ENCODE data around the gene KCNJ3. TPM values are rescaled to one million over a fixed set of nuclear protein-coding genes. Genes with fewer than 3 reads are reported as not detected.

Gene KCNJ3
- total and polyA plus RNA-seq, 4 experiments from 2014 or later, result not detected

GRCh38 chr2:154681741-154682140, 16.8 kb upstream of the KCNJ3 start:
- POLR2A ChIA-PET (ENCODE audit: partially characterized antibody), result no interaction called here

GRCh38 chr2:154686162-154686561, 12.3 kb upstream of the KCNJ3 start:
- POLR2A ChIA-PET (ENCODE audit: partially characterized antibody), result no interaction called here
- intact Hi-C loops (cut with micrococcal nuclease), result no loop called here
- H3K36me3 Mint-ChIP-seq, result no peaks in the 10 kb centered on the region

More at GRCh38 chr2:154681741-154682140, 16.8 kb upstream of the KCNJ3 start:
- Mint-ChIP-seq H3K9me3 (peaks cover 0 to 14% (median 3%) of the 10 kb centered on the region in 8 donors), H3K4me1 (no peaks in the 10 kb centered on the region), H3K27ac (no peak overlapping the region), H3K27me3 (no peaks in the 10 kb centered on the region), H3K36me3 (no peaks in the 10 kb centered on the region), H3K4me3 (no peak overlapping the region)
- H3K4me1 ChIP-seq (ENCODE audit: insufficient read depth, low read length), result no peaks in the 10 kb centered on the region
- peaks cover 0 to 4% of the 10 kb centered on the region in 2 donors for H3K9me3 ChIP-seq (ENCODE audit: control insufficient read depth in 1 of 2, low read length in 2 of 2)
- H3K27ac ChIP-seq (ENCODE audit: low read depth, low read length), result no peak overlapping the region
- H3K27me3 ChIP-seq (ENCODE audit: insufficient read depth, low read length), result no peaks in the 10 kb centered on the region
- CTCF ChIA-PET (ENCODE audit: partially characterized antibody), result no interaction called here
- H3K4me3 ChIP-seq (ENCODE audit: low read length in 2 of 2), result no peak overlapping the region
- no peaks in the 10 kb centered on the region for H3K36me3 ChIP-seq (ENCODE audit: insufficient read depth, low read length)
- intact Hi-C loops (cut with micrococcal nuclease), result no loop called here
- DNase-seq, result no peak

DNA sequence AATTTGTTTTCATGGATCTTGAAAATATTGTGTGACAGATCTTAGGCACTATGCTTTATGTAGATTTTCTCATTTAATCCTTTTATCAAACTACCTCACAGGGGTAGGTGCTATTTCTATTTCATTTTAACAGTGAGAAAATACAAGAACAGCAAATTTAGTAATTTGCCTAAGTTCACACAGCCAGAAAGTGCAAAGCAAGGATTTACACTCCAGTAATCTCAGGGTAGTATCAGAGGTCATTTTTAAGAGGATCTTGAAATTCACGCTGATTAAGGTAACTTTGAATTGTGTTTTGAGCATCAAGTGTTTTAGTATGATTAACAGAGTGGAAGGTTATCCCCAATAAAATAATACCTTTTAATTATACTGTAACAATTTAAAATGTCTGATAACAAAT, 10.1 kb upstream of the KCNJ3 start:
- ChIA-PET POLR2A (ENCODE audit: partially characterized antibody) (no interaction called here), CTCF (ENCODE audit: partially characterized antibody) (no interaction called here)
- Mint-ChIP-seq H3K36me3 (no peaks in the 10 kb centered on the region), H3K27me3 (no peaks in the 10 kb centered on the region), H3K9me3 (peaks cover 0 to 11% (median 0%) of the 10 kb centered on the region in 8 donors), H3K4me3 (no peak overlapping the region), H3K27ac (no peak overlapping the region), H3K4me1 (no peaks in the 10 kb centered on the region)
- Histone ChIP-seq H3K27me3 (ENCODE audit: insufficient read depth, low read length) (no peaks in the 10 kb centered on the region), H3K4me3 (ENCODE audit: low read length in 2 of 2) (no peak overlapping the region), H3K9me3 (ENCODE audit: control insufficient read depth in 1 of 2, low read length in 2 of 2) (peaks cover 0 to 4% of the 10 kb centered on the region in 2 donors), H3K36me3 (ENCODE audit: insufficient read depth, low read length) (no peaks in the 10 kb centered on the region), H3K4me1 (ENCODE audit: insufficient read depth, low read length) (no peaks in the 10 kb centered on the region), H3K27ac (ENCODE audit: low read depth, low read length) (no peak overlapping the region)
- DNase-seq, result no peak
- intact Hi-C loops (cut with micrococcal nuclease), result no loop called here

More at GRCh38 chr2:154686162-154686561, 12.3 kb upstream of the KCNJ3 start:
- no peak overlapping the region for H3K4me3 Mint-ChIP-seq
- H3K27ac Mint-ChIP-seq, result no peak overlapping the region
- H3K9me3 ChIP-seq (ENCODE audit: control insufficient read depth in 1 of 2, low read length in 2 of 2), result peaks cover 0 to 4% of the 10 kb centered on the region in 2 donors
- H3K27me3 Mint-ChIP-seq, result no peaks in the 10 kb centered on the region
- CTCF ChIA-PET (ENCODE audit: partially characterized antibody), result no interaction called here
- H3K27ac ChIP-seq (ENCODE audit: low read depth, low read length), result no peak overlapping the region
- H3K27me3 ChIP-seq (ENCODE audit: insufficient read depth, low read length), result no peaks in the 10 kb centered on the region
- H3K4me1 ChIP-seq (ENCODE audit: insufficient read depth, low read length), result no peaks in the 10 kb centered on the region
- H3K36me3 ChIP-seq (ENCODE audit: insufficient read depth, low read length), result no peaks in the 10 kb centered on the region
- H3K4me1 Mint-ChIP-seq, result no peaks in the 10 kb centered on the region
- DNase-seq, result no peak
- H3K4me3 ChIP-seq (ENCODE audit: low read length in 2 of 2), result no peak overlapping the region
- peaks cover 0 to 16% (median 4%) of the 10 kb centered on the region in 8 donors for H3K9me3 Mint-ChIP-seq

- Histone ChIP-seq H3K9me3 (ENCODE audit: control insufficient read depth in 1 of 2, low read length in 2 of 2) (no peaks in the 10 kb centered on the region), H3K27me3 (ENCODE audit: insufficient read depth, low read length) (no peaks in the 10 kb centered on the region), H3K4me3 (ENCODE audit: low read length in 2 of 2) (no peak overlapping the region), H3K36me3 (ENCODE audit: insufficient read depth, low read length) (no peaks in the 10 kb centered on the region), H3K27ac (ENCODE audit: low read depth, low read length) (no peak overlapping the region), H3K4me1 (ENCODE audit: insufficient read depth, low read length) (no peaks in the 10 kb centered on the region)
- H3K4me1 Mint-ChIP-seq, result no peaks in the 10 kb centered on the region
- no peaks in the 10 kb centered on the region for H3K36me3 Mint-ChIP-seq
- no peaks in the 10 kb centered on the region for H3K27me3 Mint-ChIP-seq
- no peak for DNase-seq
- POLR2A ChIA-PET (ENCODE audit: partially characterized antibody), result no interaction called here
- CTCF ChIA-PET (ENCODE audit: partially characterized antibody), result no interaction called here
- H3K9me3 Mint-ChIP-seq, result peaks cover 0 to 11% (median 5%) of the 10 kb centered on the region in 8 donors
- intact Hi-C loops (cut with micrococcal nuclease), result no loop called here
- no peak overlapping the region for H3K4me3 Mint-ChIP-seq
- no peak overlapping the region for H3K27ac Mint-ChIP-seq
These were observed 9.3 kb upstream of the KCNJ3 start for GRCh38 chr2:154689158-154689557.

- Histone ChIP-seq H3K4me3 (ENCODE audit: low read length in 2 of 2) (no peak overlapping the region), H3K9me3 (ENCODE audit: control insufficient read depth in 1 of 2, low read length in 2 of 2) (no peaks in the 10 kb centered on the region), H3K27me3 (ENCODE audit: insufficient read depth, low read length) (no peaks in the 10 kb centered on the region), H3K27ac (ENCODE audit: low read depth, low read length) (no peak overlapping the region), H3K36me3 (ENCODE audit: insufficient read depth, low read length) (no peaks in the 10 kb centered on the region), H3K4me1 (ENCODE audit: insufficient read depth, low read length) (no peaks in the 10 kb centered on the region)
- no peak overlapping the region for H3K27ac Mint-ChIP-seq
- H3K27me3 Mint-ChIP-seq, result peaks cover 0 to 6% of the 10 kb centered on the region in 2 donors
- no peaks in the 10 kb centered on the region for H3K4me1 Mint-ChIP-seq
- H3K4me3 Mint-ChIP-seq, result no peak overlapping the region
- H3K9me3 Mint-ChIP-seq, result peaks cover 0 to 7% (median 5%) of the 10 kb centered on the region in 8 donors
- DNase-seq, result no peak
- intact Hi-C loops (cut with micrococcal nuclease), result no loop called here
- ChIA-PET CTCF (ENCODE audit: partially characterized antibody) (no interaction called here), POLR2A (ENCODE audit: partially characterized antibody) (no interaction called here)
- no peaks in the 10 kb centered on the region for H3K36me3 Mint-ChIP-seq
These were observed 5.6 kb upstream of the KCNJ3 start for GRCh38 chr2:154692927-154693326.

DNA sequence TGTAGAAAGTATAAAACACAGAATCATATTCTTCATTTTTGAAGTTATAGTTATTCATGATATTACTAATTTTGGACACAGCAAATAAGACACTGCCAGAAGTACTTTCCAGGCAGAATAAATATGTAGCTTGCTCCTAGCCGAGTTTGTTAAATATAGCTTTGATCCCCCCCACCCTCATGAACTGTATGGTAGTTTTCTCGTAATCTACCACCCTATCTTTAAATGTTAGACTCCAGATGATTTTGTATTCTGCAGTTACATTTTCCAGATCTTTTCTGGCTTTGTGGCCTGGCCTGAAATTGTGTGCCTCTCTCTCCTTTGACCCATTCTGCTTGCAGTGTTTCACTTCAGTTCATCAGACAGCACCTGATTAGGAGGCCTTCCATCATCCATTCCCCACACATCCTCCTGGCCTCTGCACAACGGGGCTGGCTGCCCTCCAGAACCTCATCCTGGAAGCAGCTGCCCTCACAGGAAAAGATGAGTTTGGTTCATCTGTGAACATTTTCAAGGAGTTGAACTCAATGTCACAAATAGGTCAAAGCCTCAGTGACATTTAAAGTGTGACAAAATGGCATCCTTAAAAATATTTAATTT, 4.7 kb upstream of the KCNJ3 start:
- Mint-ChIP-seq H3K9me3 (peaks cover 0 to 7% (median 5%) of the 10 kb centered on the region in 8 donors), H3K4me1 (no peaks in the 10 kb centered on the region), H3K27me3 (peaks cover under 1 to 6% of the 10 kb centered on the region in 2 donors), H3K4me3 (no peak overlapping the region), H3K36me3 (peaks cover 0 to under 1% of the 10 kb centered on the region in 2 donors), H3K27ac (no peak overlapping the region)
- H3K4me3 ChIP-seq (ENCODE audit: low read length in 2 of 2), result no peak overlapping the region
- no peaks in the 10 kb centered on the region for H3K27me3 ChIP-seq (ENCODE audit: insufficient read depth, low read length)
- intact Hi-C loops (cut with micrococcal nuclease), result no loop called here
- no peaks in the 10 kb centered on the region for H3K36me3 ChIP-seq (ENCODE audit: insufficient read depth, low read length)
- no peaks in the 10 kb centered on the region for H3K9me3 ChIP-seq (ENCODE audit: control insufficient read depth in 1 of 2, low read length in 2 of 2)
- no peaks in the 10 kb centered on the region for H3K4me1 ChIP-seq (ENCODE audit: insufficient read depth, low read length)
- no peak overlapping the region for H3K27ac ChIP-seq (ENCODE audit: low read depth, low read length)
- ChIA-PET CTCF (ENCODE audit: partially characterized antibody) (no interaction called here), POLR2A (ENCODE audit: partially characterized antibody) (no interaction called here)
- no peak for DNase-seq

DNA sequence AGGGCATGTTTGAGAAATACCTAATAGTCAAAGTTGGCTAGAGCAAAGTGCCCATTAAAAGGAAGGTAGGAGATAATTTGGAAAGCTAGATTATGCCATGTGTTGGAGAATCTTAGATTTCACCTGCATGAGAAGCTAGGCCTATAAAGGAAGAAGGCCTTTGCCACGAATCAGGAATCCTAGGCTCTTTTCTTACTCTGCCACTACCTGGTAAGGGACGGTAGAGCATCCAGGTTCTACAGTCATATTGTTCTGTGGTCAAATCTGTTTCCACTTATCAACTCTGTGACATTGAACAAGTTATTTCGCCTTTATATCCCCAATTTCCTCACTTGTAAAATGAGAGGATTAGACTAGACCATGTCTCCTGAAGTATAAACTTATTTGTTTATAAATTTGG, 3.6 kb upstream of the KCNJ3 start:
- Histone ChIP-seq H3K9me3 (ENCODE audit: control insufficient read depth in 1 of 2, low read length in 2 of 2) (no peaks in the 10 kb centered on the region), H3K27ac (ENCODE audit: low read depth, low read length) (no peak overlapping the region), H3K27me3 (ENCODE audit: insufficient read depth, low read length) (no peaks in the 10 kb centered on the region), H3K36me3 (ENCODE audit: insufficient read depth, low read length) (no peaks in the 10 kb centered on the region), H3K4me3 (ENCODE audit: low read length in 2 of 2) (no peak overlapping the region), H3K4me1 (ENCODE audit: insufficient read depth, low read length) (no peaks in the 10 kb centered on the region)
- H3K9me3 Mint-ChIP-seq, result peaks cover 0 to 15% (median 8%) of the 10 kb centered on the region in 8 donors
- H3K4me1 Mint-ChIP-seq, result peaks cover 0 to 3% (median 0%) of the 10 kb centered on the region in 4 donors
- no peak overlapping the region for H3K4me3 Mint-ChIP-seq
- peaks cover 0 to 7% of the 10 kb centered on the region in 2 donors for H3K36me3 Mint-ChIP-seq
- ChIA-PET POLR2A (ENCODE audit: partially characterized antibody) (no interaction called here), CTCF (ENCODE audit: partially characterized antibody) (no interaction called here)
- H3K27ac Mint-ChIP-seq, result no peak overlapping the region
- DNase-seq, result no peak
- peaks cover 4 to 16% of the 10 kb centered on the region in 2 donors for H3K27me3 Mint-ChIP-seq
- intact Hi-C loops (cut with micrococcal nuclease), result no loop called here
